GM13977 (cell line): ENCODE results near the gene CFI.
"Not testable (repeated sequence)": the region's sequence is repeated elsewhere in the genome, so short reads cannot be mapped to it uniquely, and the experiment has no call there.

ENCODE experiments used
- DNase-seq: peaks from one replicate; pipeline ENCODE4 v3.0.0; 2012; ENCODE audit warnings: low spot score
- in situ Hi-C: fragments of 300-500 bp; cut with MboI; formaldehyde crosslinking; loops from one replicate; pipeline ENCODE4 v1.12.0; 2022; ENCODE audit warnings: low sequenced_read_pairs, low pct_unique_long_range_greater_than_20kb, mixed read lengths, inconsistent platforms; ENCODE audit not compliant: unreplicated experiment
- TF ChIP-seq, protein P1 (sequence below): IDR thresholded peaks from 2 replicates; pipeline ENCODE4 v1.5.1; 2012; ENCODE audit warnings: mild to moderate bottlenecking, control low read depth; ENCODE audit not compliant: insufficient read depth; ENCODE audit errors: extremely low read depth, missing control alignments

The CFI gene

DNA sequence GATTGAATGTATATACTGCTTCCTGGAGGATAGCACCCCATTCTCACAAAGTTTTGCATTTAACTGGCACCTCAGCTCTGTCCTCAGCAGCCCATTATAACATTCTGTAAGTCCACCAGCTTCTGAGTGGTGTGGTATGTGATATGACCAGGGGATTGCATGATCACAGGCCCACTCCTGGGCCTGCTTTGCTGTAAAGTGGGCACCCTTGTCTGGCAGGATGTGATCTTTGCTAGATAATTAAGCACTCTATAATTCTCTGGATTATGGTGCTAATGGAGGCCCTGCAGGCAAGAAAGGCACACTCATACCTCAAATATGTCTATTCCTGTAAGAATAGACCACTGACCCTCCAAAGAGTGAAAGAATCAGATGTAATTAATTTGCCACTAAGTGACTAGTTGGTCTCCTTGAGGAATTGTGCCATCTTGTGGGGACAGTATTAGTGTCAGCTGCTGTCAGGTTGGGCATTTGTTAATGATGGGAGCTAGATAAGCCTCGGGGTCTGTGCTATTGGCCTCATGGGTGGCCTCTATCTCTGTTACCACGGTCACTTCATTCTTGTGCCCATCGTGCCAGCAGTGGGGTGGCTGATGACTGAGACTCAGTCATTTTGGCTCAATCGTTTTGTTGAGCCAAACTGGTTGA, 2.2 kb upstream of the CFI start:
- in situ Hi-C loops, result loop anchor here (10.0 to 25.0 kb wide), 2 partner anchors 267 to 379 kb away; no protein-coding TSS in a partner anchor
- TF ChIP-seq, protein P1, sequence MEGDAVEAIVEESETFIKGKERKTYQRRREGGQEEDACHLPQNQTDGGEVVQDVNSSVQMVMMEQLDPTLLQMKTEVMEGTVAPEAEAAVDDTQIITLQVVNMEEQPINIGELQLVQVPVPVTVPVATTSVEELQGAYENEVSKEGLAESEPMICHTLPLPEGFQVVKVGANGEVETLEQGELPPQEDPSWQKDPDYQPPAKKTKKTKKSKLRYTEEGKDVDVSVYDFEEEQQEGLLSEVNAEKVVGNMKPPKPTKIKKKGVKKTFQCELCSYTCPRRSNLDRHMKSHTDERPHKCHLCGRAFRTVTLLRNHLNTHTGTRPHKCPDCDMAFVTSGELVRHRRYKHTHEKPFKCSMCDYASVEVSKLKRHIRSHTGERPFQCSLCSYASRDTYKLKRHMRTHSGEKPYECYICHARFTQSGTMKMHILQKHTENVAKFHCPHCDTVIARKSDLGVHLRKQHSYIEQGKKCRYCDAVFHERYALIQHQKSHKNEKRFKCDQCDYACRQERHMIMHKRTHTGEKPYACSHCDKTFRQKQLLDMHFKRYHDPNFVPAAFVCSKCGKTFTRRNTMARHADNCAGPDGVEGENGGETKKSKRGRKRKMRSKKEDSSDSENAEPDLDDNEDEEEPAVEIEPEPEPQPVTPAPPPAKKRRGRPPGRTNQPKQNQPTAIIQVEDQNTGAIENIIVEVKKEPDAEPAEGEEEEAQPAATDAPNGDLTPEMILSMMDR, result peak; percentile 48
- DNase-seq, result peak; percentile 30

DNA sequence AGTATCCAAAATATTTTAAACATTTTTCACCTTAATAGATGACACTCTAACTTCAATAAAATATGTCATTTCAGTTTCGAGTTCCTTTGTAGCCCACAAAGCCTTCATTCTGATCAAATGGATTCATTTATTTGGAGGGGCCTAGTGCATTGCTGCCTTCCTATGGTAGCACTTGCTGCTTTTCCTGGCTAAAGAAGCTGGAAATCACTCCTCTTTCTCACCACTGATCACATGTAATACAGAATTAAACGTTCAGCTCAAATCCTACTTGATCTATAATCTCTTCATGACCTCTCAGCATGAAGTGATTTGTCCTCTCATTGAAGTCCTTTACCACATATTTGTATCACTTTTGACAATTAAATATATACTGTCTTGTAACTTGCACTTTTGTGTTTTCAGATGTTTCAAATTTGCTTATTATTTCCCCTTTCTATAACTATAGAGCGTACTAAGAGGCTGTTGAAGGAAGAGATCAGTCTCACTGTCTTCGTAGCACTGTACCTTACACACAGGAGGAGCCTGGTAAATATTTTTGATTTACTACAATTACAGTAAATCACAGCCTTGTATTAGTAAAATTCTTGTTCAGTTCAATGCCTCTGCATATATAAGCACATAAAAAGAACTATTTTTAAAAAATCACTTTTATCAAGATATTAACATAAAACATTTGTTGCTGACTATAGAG, 555 bp downstream of the CFI start:
- TF ChIP-seq, protein P1, result no peak
- in situ Hi-C loops, result loop anchor here (10.0 to 25.0 kb wide), 2 partner anchors 264 to 376 kb away; no protein-coding TSS in a partner anchor
- no peak for DNase-seq

DNA sequence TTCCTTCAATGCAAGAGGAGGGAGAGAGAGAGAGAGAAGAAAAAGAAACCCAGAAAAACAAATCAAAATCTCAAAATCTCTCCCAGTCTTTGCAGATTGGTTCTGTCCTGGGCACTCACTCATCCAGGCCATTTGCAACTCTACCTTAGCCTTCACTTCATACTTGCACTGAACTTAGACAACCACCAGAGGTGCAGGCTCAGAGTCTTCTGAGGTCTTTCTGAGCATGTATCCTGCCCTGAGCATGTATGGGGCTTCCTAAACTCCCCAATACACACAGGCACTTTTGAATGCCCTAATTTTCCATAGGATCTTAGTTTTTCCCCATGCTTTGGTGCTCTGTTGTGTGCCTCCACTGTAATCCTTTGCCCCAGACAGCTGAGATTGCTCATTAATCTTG, 2.9 kb downstream of the CFI start:
- in situ Hi-C loops, result no loop called here
- no peak for DNase-seq

DNA sequence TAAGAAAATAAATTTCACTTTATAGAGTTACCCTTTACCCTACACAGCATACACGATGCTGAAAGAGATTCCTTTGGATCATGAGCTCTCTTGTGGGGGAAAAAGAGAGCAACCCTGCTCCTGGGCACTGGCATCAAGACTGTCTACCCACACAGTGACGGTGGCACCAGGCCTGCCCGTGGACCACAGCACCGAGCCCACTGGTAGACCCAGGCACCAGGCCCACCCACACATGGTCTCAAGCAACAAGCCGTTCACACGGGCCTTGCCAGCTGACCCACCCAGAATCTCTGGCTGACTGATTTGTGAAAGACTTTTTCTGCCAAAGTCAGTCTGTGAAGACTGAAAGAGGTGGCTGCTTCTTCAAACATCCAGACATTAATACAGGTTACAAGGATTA, 6.7 kb downstream of the CFI start:
- TF ChIP-seq, protein P1, result no peak
- in situ Hi-C loops, result no loop called here
- no peak for DNase-seq

More for the DNA sequence above, 2.9 kb downstream of the CFI start:
- TF ChIP-seq, protein P1, result no peak

DNA sequence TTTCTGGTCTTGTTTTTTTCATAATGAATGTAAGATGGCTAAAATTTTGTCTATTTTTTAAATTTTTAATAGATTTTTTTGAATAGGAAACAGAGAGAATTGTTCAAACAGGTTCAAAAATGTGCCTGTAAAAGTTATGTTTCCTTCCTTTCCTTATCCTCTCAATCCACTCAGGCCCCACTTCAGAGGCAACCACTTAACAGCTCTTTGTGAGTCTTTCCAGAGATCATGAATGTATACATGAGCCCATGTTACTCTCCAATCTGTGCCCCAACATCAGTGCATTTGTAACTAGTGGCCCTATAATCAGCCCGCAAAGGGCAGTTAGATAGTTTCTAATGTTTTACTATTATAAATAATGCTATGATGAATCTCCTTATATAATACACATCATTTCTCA, 14.0 kb downstream of the CFI start:
- TF ChIP-seq, protein P1, result no peak
- in situ Hi-C loops, result no loop called here

DNA sequence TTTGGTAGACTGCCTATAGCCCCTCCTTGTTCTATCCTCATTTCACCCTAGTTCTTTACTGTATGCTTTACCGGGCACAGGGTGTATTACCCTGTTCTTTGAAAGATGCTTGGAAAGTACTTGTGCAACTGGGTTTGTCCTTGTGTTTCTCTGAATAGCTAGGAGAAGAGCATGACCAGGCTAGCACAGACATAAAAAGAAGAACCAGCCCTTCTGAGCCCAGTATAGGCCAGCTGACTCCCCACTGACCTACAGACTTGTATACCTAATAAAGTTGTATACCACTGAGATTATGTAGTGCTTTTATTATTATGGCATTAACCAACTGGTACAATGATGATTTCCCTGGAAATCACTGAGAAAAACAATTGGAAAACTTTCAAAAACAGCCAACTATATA, 15.0 kb downstream of the CFI start:
- in situ Hi-C loops, result no loop called here
- no peak for DNase-seq

More for the DNA sequence above, 14.0 kb downstream of the CFI start:
- DNase-seq, result no peak

DNA sequence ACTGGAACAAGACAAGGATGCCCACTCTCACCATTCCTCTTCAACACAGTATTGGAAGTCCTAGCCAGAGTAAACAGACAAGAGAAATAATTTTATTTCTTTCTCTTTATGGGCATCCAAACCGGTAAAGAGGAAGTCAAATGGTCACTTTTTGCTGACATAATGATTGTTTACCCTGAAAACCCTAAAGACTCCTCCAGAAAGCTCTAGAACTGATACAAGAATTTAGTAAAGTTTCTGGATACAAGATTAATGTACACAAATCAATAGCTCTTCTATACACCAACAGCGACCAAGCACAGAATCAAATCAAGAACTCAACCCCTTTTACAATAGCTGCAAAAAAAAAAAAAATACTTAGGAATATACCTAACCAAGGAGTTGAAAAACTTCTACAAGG, 19.7 kb downstream of the CFI start:
- DNase-seq, in situ Hi-C loops: not testable (repeated sequence)

More for the DNA sequence above, 15.0 kb downstream of the CFI start:
- TF ChIP-seq, protein P1, result no peak
